ENCODE data around the gene CTXND1. TPM values are rescaled to one million over a fixed set of nuclear protein-coding genes. Genes with fewer than 3 reads are reported as not detected.

The CTXND1 gene
- total RNA-seq, 1 donor from 2014 or later = 0.49 TPM

- Histone ChIP-seq H3K4me3 (no peak overlapping the region), H3K4me1 (peaks cover 4% of the 10 kb centered on the region), H3K36me3 (peaks cover 0 to 63% of the 10 kb centered on the region in 2 donors), H3K9me3 (no peaks in the 10 kb centered on the region), H3K27me3 (no peaks in the 10 kb centered on the region), H3K27ac (no peak overlapping the region)
- intact Hi-C loops (cut with DNase I) = no loop called here
- TF ChIP-seq POLR2A (IDR thresholded peaks at IDR 0.05) (no peak), POLR2AphosphoS5 (IDR thresholded peaks at IDR 0.05; ENCODE audit: insufficient read depth in 1 of 2, low read depth in 1 of 2) (no peak)
- TF ChIP-seq, protein P1, sequence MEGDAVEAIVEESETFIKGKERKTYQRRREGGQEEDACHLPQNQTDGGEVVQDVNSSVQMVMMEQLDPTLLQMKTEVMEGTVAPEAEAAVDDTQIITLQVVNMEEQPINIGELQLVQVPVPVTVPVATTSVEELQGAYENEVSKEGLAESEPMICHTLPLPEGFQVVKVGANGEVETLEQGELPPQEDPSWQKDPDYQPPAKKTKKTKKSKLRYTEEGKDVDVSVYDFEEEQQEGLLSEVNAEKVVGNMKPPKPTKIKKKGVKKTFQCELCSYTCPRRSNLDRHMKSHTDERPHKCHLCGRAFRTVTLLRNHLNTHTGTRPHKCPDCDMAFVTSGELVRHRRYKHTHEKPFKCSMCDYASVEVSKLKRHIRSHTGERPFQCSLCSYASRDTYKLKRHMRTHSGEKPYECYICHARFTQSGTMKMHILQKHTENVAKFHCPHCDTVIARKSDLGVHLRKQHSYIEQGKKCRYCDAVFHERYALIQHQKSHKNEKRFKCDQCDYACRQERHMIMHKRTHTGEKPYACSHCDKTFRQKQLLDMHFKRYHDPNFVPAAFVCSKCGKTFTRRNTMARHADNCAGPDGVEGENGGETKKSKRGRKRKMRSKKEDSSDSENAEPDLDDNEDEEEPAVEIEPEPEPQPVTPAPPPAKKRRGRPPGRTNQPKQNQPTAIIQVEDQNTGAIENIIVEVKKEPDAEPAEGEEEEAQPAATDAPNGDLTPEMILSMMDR (IDR thresholded peaks at IDR 0.05) = no peak
- no peak for DNase-seq (ENCODE audit: extremely low spot score in 2 of 2)
Measured at GRCh38 chr15:80180986-80181385, 71.0 kb downstream of the CTXND1 start.

DNA sequence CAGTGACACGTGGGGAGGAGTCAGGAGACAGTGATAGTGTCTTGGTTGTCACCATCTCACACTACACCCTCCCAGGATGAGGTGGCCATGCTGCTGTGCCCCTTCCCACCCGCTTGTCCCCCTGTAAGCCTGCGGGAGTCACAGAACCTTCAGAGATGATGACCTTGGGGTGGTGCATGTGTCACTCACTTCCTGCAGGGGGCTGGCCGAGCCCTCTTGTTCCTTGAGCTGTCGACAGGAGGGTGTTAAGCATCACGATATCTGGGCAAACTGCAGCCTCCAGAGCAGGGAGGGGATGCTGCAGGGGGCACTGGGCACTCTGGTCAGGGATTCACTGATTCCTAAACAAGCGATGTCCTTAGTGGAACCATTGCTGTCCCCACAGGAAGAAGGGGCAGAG, 71.5 kb downstream of the CTXND1 start:
- no peaks in the 10 kb centered on the region for H3K9me3 ChIP-seq
- no peak for TF ChIP-seq POLR2AphosphoS5 (IDR thresholded peaks at IDR 0.05; ENCODE audit: insufficient read depth in 1 of 2, low read depth in 1 of 2)
- no peak for TF ChIP-seq POLR2A (IDR thresholded peaks at IDR 0.05)
- TF ChIP-seq, protein P1 (IDR thresholded peaks at IDR 0.05) = no peak
- H3K4me1 ChIP-seq = peaks cover 4% of the 10 kb centered on the region
- no peak for DNase-seq (ENCODE audit: extremely low spot score in 2 of 2)
- no peaks in the 10 kb centered on the region for H3K27me3 ChIP-seq
- peaks cover 0 to 59% of the 10 kb centered on the region in 2 donors for H3K36me3 ChIP-seq
- intact Hi-C loops (cut with DNase I) = no loop called here
- no peak overlapping the region for H3K27ac ChIP-seq
- H3K4me3 ChIP-seq = no peak overlapping the region

GRCh38 chr15:80179935-80180334, 72.1 kb downstream of the CTXND1 start:
- no peak for DNase-seq (ENCODE audit: extremely low spot score in 2 of 2)
- Histone ChIP-seq H3K27ac (peak overlapping the region; percentile 1), H3K4me1 (peaks cover 9% of the 10 kb centered on the region), H3K36me3 (peaks cover 0 to 54% of the 10 kb centered on the region in 2 donors), H3K4me3 (no peak overlapping the region), H3K27me3 (no peaks in the 10 kb centered on the region), H3K9me3 (no peaks in the 10 kb centered on the region)
- intact Hi-C loops (cut with DNase I) = no loop called here
- no peak for TF ChIP-seq POLR2A (IDR thresholded peaks at IDR 0.05)
- no peak for TF ChIP-seq POLR2AphosphoS5 (IDR thresholded peaks at IDR 0.05; ENCODE audit: insufficient read depth in 1 of 2, low read depth in 1 of 2)
- TF ChIP-seq, protein P1 (IDR thresholded peaks at IDR 0.05) = no peak

- Histone ChIP-seq H3K9me3 (no peaks in the 10 kb centered on the region), H3K27me3 (no peaks in the 10 kb centered on the region), H3K4me1 (peaks cover 17% of the 10 kb centered on the region), H3K4me3 (no peak overlapping the region), H3K36me3 (peaks cover 0 to 46% of the 10 kb centered on the region in 2 donors), H3K27ac (peak overlapping the region; percentile 1)
- TF ChIP-seq POLR2A (IDR thresholded peaks at IDR 0.05) (no peak), POLR2AphosphoS5 (IDR thresholded peaks at IDR 0.05; ENCODE audit: insufficient read depth in 1 of 2, low read depth in 1 of 2) (peak in 1 of 2 donors; percentile 39)
- TF ChIP-seq, protein P1 (IDR thresholded peaks at IDR 0.05) = no peak
- intact Hi-C loops (cut with DNase I) = no loop called here
- no peak for DNase-seq (ENCODE audit: extremely low spot score in 2 of 2)
Measured at GRCh38 chr15:80179025-80179759, 72.8 kb downstream of the CTXND1 start.

GRCh38 chr15:80177156-80177555, 74.9 kb downstream of the CTXND1 start:
- intact Hi-C loops (cut with DNase I) = no loop called here
- H3K4me3 ChIP-seq = no peak overlapping the region
- H3K4me1 ChIP-seq = peaks cover 32% of the 10 kb centered on the region
- H3K36me3 ChIP-seq = peaks cover 0 to 36% of the 10 kb centered on the region in 2 donors
- TF ChIP-seq POLR2A (IDR thresholded peaks at IDR 0.05) = no peak
- TF ChIP-seq POLR2AphosphoS5 (IDR thresholded peaks at IDR 0.05; ENCODE audit: insufficient read depth in 1 of 2, low read depth in 1 of 2) = no peak
- TF ChIP-seq, protein P1 (IDR thresholded peaks at IDR 0.05) = no peak
- DNase-seq (ENCODE audit: extremely low spot score in 2 of 2) = no peak
- H3K27me3 ChIP-seq = no peaks in the 10 kb centered on the region
- H3K27ac ChIP-seq = no peak overlapping the region
- no peaks in the 10 kb centered on the region for H3K9me3 ChIP-seq
